Measurements from ENCODE around the gene SGPL1. TPM values are rescaled to one million over a fixed set of nuclear protein-coding genes. Genes with fewer than 3 reads are reported as not detected.

The SGPL1 gene
- total RNA-seq, 2 donors from 2014 or later: 61.3 to 77.6 TPM

GRCh38 chr10:70829543-70829942, 13.8 kb downstream of the SGPL1 start:
- peaks cover 84% of the 10 kb centered on the region for H3K4me1 Mint-ChIP-seq (ENCODE audit: low read depth)
- peak overlapping the region in 1 of 2 donors; percentile 41 for H3K4me3 Mint-ChIP-seq
- H3K36me3 Mint-ChIP-seq (ENCODE audit: insufficient read depth in 2 of 2): peaks cover 11 to 17% of the 10 kb centered on the region in 2 donors
- H3K27ac Mint-ChIP-seq: no peak overlapping the region
- ATAC-seq (replicated peaks in 1 of 2) (no peak), DNase-seq (no peak)
- H3K9me3 Mint-ChIP-seq: no peaks in the 10 kb centered on the region
- no peaks in the 10 kb centered on the region for H3K27me3 Mint-ChIP-seq (ENCODE audit: low read depth)

- Mint-ChIP-seq H3K36me3 (ENCODE audit: insufficient read depth in 2 of 2) (peaks cover 11 to 18% of the 10 kb centered on the region in 2 donors), H3K9me3 (no peaks in the 10 kb centered on the region), H3K4me1 (ENCODE audit: low read depth) (peaks cover 88% of the 10 kb centered on the region), H3K4me3 (peak overlapping the region in 1 of 2 donors; percentile 6), H3K27me3 (ENCODE audit: low read depth) (no peaks in the 10 kb centered on the region), H3K27ac (peak overlapping the region; percentile 83)
- DNase-seq (no peak), ATAC-seq (replicated peaks in 1 of 2) (no peak)
Observed at GRCh38 chr10:70830164-70830563, 14.4 kb downstream of the SGPL1 start.

- peaks cover 8 to 17% of the 10 kb centered on the region in 2 donors for H3K36me3 Mint-ChIP-seq (ENCODE audit: insufficient read depth in 2 of 2)
- DNase-seq (no peak), ATAC-seq (replicated peaks in 1 of 2) (no peak)
- H3K4me3 Mint-ChIP-seq: peak overlapping the region in 1 of 2 donors; percentile 86
- peaks cover 88% of the 10 kb centered on the region for H3K4me1 Mint-ChIP-seq (ENCODE audit: low read depth)
- H3K27me3 Mint-ChIP-seq (ENCODE audit: low read depth): no peaks in the 10 kb centered on the region
- H3K27ac Mint-ChIP-seq: peak overlapping the region; percentile 96
- no peaks in the 10 kb centered on the region for H3K9me3 Mint-ChIP-seq
Observed at GRCh38 chr10:70832221-70832620, 16.5 kb downstream of the SGPL1 start.

DNA sequence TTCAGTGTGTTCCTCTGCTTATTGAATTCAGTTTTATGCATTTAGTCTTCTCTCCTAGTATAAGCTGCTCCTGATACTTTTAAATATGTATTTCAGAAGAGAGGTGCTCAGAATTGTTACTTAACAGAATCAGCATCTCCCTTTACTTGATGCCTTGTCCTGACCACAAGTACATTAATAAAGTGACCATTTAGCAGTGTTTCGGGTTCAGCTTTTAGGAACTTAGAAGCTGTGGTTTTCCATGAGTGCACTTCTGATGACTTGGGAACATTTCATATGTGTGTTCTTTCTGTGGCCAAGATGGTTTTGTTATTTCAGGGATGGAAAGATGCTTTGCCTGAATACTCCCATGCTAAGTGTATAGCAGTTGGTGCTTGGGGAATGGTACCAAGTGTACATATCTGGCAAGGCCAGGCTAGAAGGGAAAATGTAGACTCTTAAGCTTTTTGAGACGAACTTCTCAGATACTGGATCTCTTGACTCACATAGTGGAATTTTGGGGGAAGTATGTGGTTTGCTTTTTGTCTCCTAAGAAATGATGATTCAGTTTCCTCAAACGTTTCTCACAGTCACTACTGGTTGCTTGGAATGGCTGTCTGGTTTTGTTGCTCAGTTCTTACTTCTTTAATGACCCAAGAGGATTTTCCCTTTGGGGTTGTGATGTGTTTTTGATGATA, 17.2 kb downstream of the SGPL1 start:
- ATAC-seq (replicated peaks in 1 of 2) (peak; percentile 77), DNase-seq (peak; percentile 12 to 30)
- Mint-ChIP-seq H3K9me3 (peaks cover 0 to 4% of the 10 kb centered on the region in 2 donors), H3K36me3 (ENCODE audit: insufficient read depth in 2 of 2) (peaks cover 16 to 25% of the 10 kb centered on the region in 2 donors), H3K4me1 (ENCODE audit: low read depth) (peaks cover 88% of the 10 kb centered on the region), H3K27me3 (ENCODE audit: low read depth) (no peaks in the 10 kb centered on the region), H3K4me3 (peak overlapping the region; percentile 69 to 86), H3K27ac (peak overlapping the region; percentile 96)

DNA sequence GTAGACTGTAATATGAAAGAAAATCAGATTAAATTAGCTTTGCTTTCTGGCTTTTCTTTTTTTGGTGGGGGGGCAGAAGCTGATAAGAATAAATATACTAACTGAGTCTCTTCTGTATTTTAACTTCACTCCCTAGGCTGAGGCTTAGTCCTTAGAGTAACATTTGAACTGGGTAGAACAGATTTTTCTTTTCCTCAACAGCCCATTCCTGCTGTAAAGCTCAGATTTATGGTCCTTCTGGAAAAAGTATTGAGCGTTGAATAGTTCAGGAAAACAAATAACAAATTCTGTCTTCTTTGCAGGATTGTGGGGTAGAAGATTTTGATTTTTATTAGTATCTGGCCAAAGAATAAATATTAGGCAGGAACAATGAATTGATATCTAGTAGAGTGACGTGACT, 17.9 kb downstream of the SGPL1 start:
- Mint-ChIP-seq H3K27me3 (ENCODE audit: low read depth) (no peaks in the 10 kb centered on the region), H3K27ac (peak overlapping the region; percentile 96), H3K9me3 (peaks cover 0 to 4% of the 10 kb centered on the region in 2 donors), H3K4me3 (peak overlapping the region; percentile 69 to 86), H3K4me1 (ENCODE audit: low read depth) (peaks cover 90% of the 10 kb centered on the region), H3K36me3 (ENCODE audit: insufficient read depth in 2 of 2) (peaks cover 17 to 31% of the 10 kb centered on the region in 2 donors)
- ATAC-seq (replicated peaks in 1 of 2): no peak
- DNase-seq: no peak

DNA sequence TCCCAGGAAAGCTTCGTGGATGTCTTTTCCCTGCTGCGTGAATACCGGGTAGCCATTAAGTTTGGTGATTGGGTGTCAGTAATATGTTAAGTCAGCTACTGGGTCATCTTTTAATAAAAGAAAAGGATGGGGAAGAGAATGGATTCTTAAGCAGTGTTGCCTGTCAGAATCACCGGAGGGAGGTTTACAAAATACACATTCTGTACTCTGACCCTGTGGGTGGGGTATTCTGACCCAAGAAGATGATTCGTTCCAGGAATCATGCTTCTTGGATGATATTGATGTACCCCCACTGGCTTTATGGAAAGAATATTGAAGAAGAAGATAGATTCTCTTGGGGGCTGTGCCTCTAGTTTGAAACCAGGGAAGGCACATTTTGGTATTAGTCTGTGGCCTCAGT, 18.3 kb downstream of the SGPL1 start:
- H3K36me3 Mint-ChIP-seq (ENCODE audit: insufficient read depth in 2 of 2): peaks cover 17 to 34% of the 10 kb centered on the region in 2 donors
- peaks cover 0 to 4% of the 10 kb centered on the region in 2 donors for H3K9me3 Mint-ChIP-seq
- H3K27me3 Mint-ChIP-seq (ENCODE audit: low read depth): no peaks in the 10 kb centered on the region
- DNase-seq: no peak
- H3K4me3 Mint-ChIP-seq: peak overlapping the region; percentile 69 to 86
- H3K27ac Mint-ChIP-seq: peak overlapping the region; percentile 96
- peaks cover 92% of the 10 kb centered on the region for H3K4me1 Mint-ChIP-seq (ENCODE audit: low read depth)
- ATAC-seq (replicated peaks in 1 of 2): peak in 1 of 2 donors; percentile 16

DNA sequence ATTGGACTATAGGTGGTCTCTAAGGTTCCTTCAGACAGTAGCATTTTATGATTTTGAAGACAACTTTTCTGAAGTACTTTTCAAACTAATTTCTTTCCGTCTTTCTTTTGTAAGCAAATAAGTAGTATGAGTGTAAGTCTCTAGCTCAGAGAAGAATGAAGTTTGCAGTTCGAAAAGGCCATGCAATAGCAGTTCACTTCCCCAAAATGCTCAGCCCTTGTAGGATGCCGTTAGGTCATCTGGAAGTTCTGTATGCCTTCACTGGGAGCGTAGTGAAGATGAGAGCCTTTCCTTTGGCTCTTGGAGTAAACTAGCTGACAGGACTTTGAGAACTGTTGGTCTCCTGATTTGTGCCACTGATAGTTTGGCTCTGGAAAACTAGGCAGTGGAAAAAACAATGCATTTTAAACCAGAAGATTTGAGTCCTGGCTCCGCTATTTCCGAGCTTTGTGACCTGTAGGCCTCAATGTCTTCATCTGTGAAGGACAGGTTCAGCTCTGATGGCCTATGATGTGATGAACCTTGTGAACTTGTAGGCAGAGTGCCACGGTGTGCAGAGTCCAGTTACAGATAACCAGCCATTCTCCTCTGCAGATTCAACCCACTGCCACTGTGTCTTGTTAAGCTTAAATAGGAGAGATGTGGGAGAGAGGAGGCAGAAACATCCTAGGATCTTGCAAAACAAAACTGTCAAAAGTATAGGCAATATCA, 18.8 kb downstream of the SGPL1 start:
- H3K27me3 Mint-ChIP-seq (ENCODE audit: low read depth): no peaks in the 10 kb centered on the region
- no peak for DNase-seq
- peak overlapping the region; percentile 69 to 86 for H3K4me3 Mint-ChIP-seq

GRCh38 chr10:70836319-70836718, 20.6 kb downstream of the SGPL1 start:
- DNase-seq (no peak), ATAC-seq (replicated peaks in 1 of 2) (peak; percentile 25 to 37)
- peaks cover 96% of the 10 kb centered on the region for H3K4me1 Mint-ChIP-seq (ENCODE audit: low read depth)
- peak overlapping the region; percentile 96 for H3K27ac Mint-ChIP-seq
- H3K4me3 Mint-ChIP-seq: peak overlapping the region; percentile 45 to 84
- H3K36me3 Mint-ChIP-seq (ENCODE audit: insufficient read depth in 2 of 2): peaks cover 20 to 29% of the 10 kb centered on the region in 2 donors
- no peaks in the 10 kb centered on the region for H3K27me3 Mint-ChIP-seq (ENCODE audit: low read depth)
- peaks cover 0 to 4% of the 10 kb centered on the region in 2 donors for H3K9me3 Mint-ChIP-seq

More for the DNA sequence above, 18.8 kb downstream of the SGPL1 start:
- peak overlapping the region; percentile 96 for H3K27ac Mint-ChIP-seq
- peaks cover 16 to 28% of the 10 kb centered on the region in 2 donors for H3K36me3 Mint-ChIP-seq (ENCODE audit: insufficient read depth in 2 of 2)
- H3K9me3 Mint-ChIP-seq: peaks cover 0 to 4% of the 10 kb centered on the region in 2 donors
- ATAC-seq (replicated peaks in 1 of 2): no peak
- peaks cover 93% of the 10 kb centered on the region for H3K4me1 Mint-ChIP-seq (ENCODE audit: low read depth)

GRCh38 chr10:70837660-70838059, 21.9 kb downstream of the SGPL1 start:
- Mint-ChIP-seq H3K36me3 (ENCODE audit: insufficient read depth in 2 of 2) (peaks cover 20 to 34% of the 10 kb centered on the region in 2 donors), H3K4me1 (ENCODE audit: low read depth) (peaks cover 91% of the 10 kb centered on the region), H3K9me3 (peaks cover 0 to 4% of the 10 kb centered on the region in 2 donors), H3K4me3 (peak overlapping the region in 1 of 2 donors; percentile 72), H3K27me3 (ENCODE audit: low read depth) (no peaks in the 10 kb centered on the region), H3K27ac (peak overlapping the region; percentile 65)
- no peak for ATAC-seq (replicated peaks in 1 of 2)
- no peak for DNase-seq

GRCh38 chr10:70838270-70838805, 22.6 kb downstream of the SGPL1 start:
- no peak for DNase-seq
- Mint-ChIP-seq H3K36me3 (ENCODE audit: insufficient read depth in 2 of 2) (peaks cover 24 to 35% of the 10 kb centered on the region in 2 donors), H3K4me3 (peak overlapping the region in 1 of 2 donors; percentile 72), H3K27me3 (ENCODE audit: low read depth) (no peaks in the 10 kb centered on the region), H3K4me1 (ENCODE audit: low read depth) (peaks cover 91% of the 10 kb centered on the region), H3K27ac (peak overlapping the region; percentile 93), H3K9me3 (peaks cover 0 to 4% of the 10 kb centered on the region in 2 donors)
- no peak for ATAC-seq (replicated peaks in 1 of 2)

GRCh38 chr10:70840836-70841235, 25.1 kb downstream of the SGPL1 start:
- Mint-ChIP-seq H3K27me3 (ENCODE audit: low read depth) (no peaks in the 10 kb centered on the region), H3K4me3 (peak overlapping the region; percentile 15 to 71), H3K36me3 (ENCODE audit: insufficient read depth in 2 of 2) (peaks cover 24 to 39% of the 10 kb centered on the region in 2 donors), H3K4me1 (ENCODE audit: low read depth) (peaks cover 90% of the 10 kb centered on the region), H3K9me3 (peaks cover 0 to 4% of the 10 kb centered on the region in 2 donors), H3K27ac (peak overlapping the region; percentile 64)
- ATAC-seq (replicated peaks in 1 of 2) (peak; percentile 47 to 48), DNase-seq (no peak)

- Mint-ChIP-seq H3K36me3 (ENCODE audit: insufficient read depth in 2 of 2) (peaks cover 14 to 34% of the 10 kb centered on the region in 2 donors), H3K9me3 (no peaks in the 10 kb centered on the region), H3K27ac (peak overlapping the region; percentile 63), H3K4me3 (no peak overlapping the region), H3K4me1 (ENCODE audit: low read depth) (peaks cover 84% of the 10 kb centered on the region), H3K27me3 (ENCODE audit: low read depth) (no peaks in the 10 kb centered on the region)
- ATAC-seq (replicated peaks in 1 of 2) (no peak), DNase-seq (no peak)
Observed at GRCh38 chr10:70843333-70843732, 27.6 kb downstream of the SGPL1 start.

Data from activated T-cell treated with anti-CD3 and anti-CD28 coated beads, Interleukin-2, amount 50 U/mL, for 72 hours (primary cell).